Measurements from ENCODE around the gene CLHC1. TPM values are rescaled to one million over a fixed set of nuclear protein-coding genes. Genes with fewer than 3 reads are reported as not detected.

The CLHC1 gene
- total and polyA plus RNA-seq, 2 donors (not counting 3 experiments of a cell fraction or from before 2014, with no cell fraction given), result 2.4 to 12.3 TPM

- Histone ChIP-seq H3K9me1 (replicated peaks; ENCODE audit: control insufficient read depth, extremely low read depth, insufficient read depth, low read length) (no peaks in the 10 kb centered on the region), H3K27me3 (ENCODE audit: control insufficient read depth in 2 of 2, insufficient read depth in 2 of 2, low read length in 2 of 2) (no peaks in the 10 kb centered on the region), H3K9ac (replicated peaks; ENCODE audit: extremely low read depth, insufficient read depth, low read length) (no peak overlapping the region), H3K79me2 (ENCODE audit: control insufficient read depth, insufficient read depth, low read length) (no peaks in the 10 kb centered on the region), H3K4me2 (ENCODE audit: insufficient read depth, low read length) (peak overlapping the region; percentile 24), H2AFZ (ENCODE audit: low read depth, low read length) (no peak overlapping the region), H3K4me1 (ENCODE audit: control insufficient read depth, extremely low read depth, insufficient read depth, low read length) (peaks cover 18% of the 10 kb centered on the region), H3K36me3 (ENCODE audit: control insufficient read depth in 2 of 2, extremely low read depth in 1 of 2, insufficient read depth in 2 of 2, low read length in 2 of 2) (no peaks in the 10 kb centered on the region), H3K27ac (ENCODE audit: insufficient read depth, low read depth, low read length) (no peak overlapping the region), H3K9me3 (replicated peaks; ENCODE audit: control insufficient read depth, insufficient read depth, low read length) (no peaks in the 10 kb centered on the region), H3K4me3 (replicated peaks in 1 of 3; ENCODE audit: insufficient read depth in 1 of 3, low read depth in 1 of 3, low read length in 3 of 3) (no peak overlapping the region), H4K20me1 (replicated peaks; ENCODE audit: control insufficient read depth, extremely low read depth, insufficient read depth, low read length) (no peaks in the 10 kb centered on the region)
- intact Hi-C loops (cut with micrococcal nuclease), result no loop called here
- TF ChIP-seq GATA2 (IDR thresholded peaks at IDR 0.05; ENCODE audit: insufficient read depth, insufficient read length, low read depth, low read length) (peak; percentile 89), POLR2A (IDR thresholded peaks at IDR 0.05; ENCODE audit: low read depth, low read length) (no peak), FOS (IDR thresholded peaks at IDR 0.05; ENCODE audit: borderline replicate concordance, insufficient read depth, low read length) (peak; percentile 69), JUN (IDR thresholded peaks at IDR 0.05; ENCODE audit: borderline replicate concordance, insufficient read depth, insufficient read length, low read depth) (peak; percentile 6), MYC (IDR thresholded peaks at IDR 0.05; ENCODE audit: low read depth, low read length) (no peak), EZH2 (IDR thresholded peaks at IDR 0.05; ENCODE audit: borderline replicate concordance, low read depth, low read length, severe bottlenecking) (no peak), POLR2AphosphoS5 (IDR thresholded peaks at IDR 0.05; ENCODE audit: insufficient read depth, low read depth, low read length) (no peak)
- dilution Hi-C loops (cut with MboI; ENCODE audit: extremely low pct_ligation_motif_present, low sequenced_read_pairs), result no loop called here
- DNase-seq (ENCODE audit: low read depth, low spot score) (peak; percentile 85), FAIRE-seq (peak; percentile 75)
- ChIA-PET CTCF (interaction anchor here (0.7 to 1.7 kb wide), 3 partner anchors 15 to 90 kb away, joined by 3 to 4 read pairs (median 3); no protein-coding TSS in a partner anchor), POLR2A (no interaction called here)
- no TSS peak for BruUV-seq (replicated peaks)
Observed at GRCh38 chr2:55148269-55148668, 83.8 kb downstream of the CLHC1 start.

GRCh38 chr2:55147531-55147930 is 84.6 kb downstream of the CLHC1 start:
- dilution Hi-C loops (cut with MboI; ENCODE audit: extremely low pct_ligation_motif_present, low sequenced_read_pairs), result no loop called here
- Histone ChIP-seq H3K4me2 (ENCODE audit: insufficient read depth, low read length) (no peak overlapping the region), H3K9me3 (replicated peaks; ENCODE audit: control insufficient read depth, insufficient read depth, low read length) (no peaks in the 10 kb centered on the region), H3K79me2 (ENCODE audit: control insufficient read depth, insufficient read depth, low read length) (no peaks in the 10 kb centered on the region), H3K9ac (replicated peaks; ENCODE audit: extremely low read depth, insufficient read depth, low read length) (no peak overlapping the region), H2AFZ (ENCODE audit: low read depth, low read length) (no peak overlapping the region), H3K27me3 (ENCODE audit: control insufficient read depth in 2 of 2, insufficient read depth in 2 of 2, low read length in 2 of 2) (no peaks in the 10 kb centered on the region), H3K4me1 (ENCODE audit: control insufficient read depth, extremely low read depth, insufficient read depth, low read length) (peaks cover 18% of the 10 kb centered on the region), H4K20me1 (replicated peaks; ENCODE audit: control insufficient read depth, extremely low read depth, insufficient read depth, low read length) (no peaks in the 10 kb centered on the region), H3K4me3 (replicated peaks in 1 of 3; ENCODE audit: insufficient read depth in 1 of 3, low read depth in 1 of 3, low read length in 3 of 3) (no peak overlapping the region), H3K9me1 (replicated peaks; ENCODE audit: control insufficient read depth, extremely low read depth, insufficient read depth, low read length) (no peaks in the 10 kb centered on the region), H3K36me3 (ENCODE audit: control insufficient read depth in 2 of 2, extremely low read depth in 1 of 2, insufficient read depth in 2 of 2, low read length in 2 of 2) (no peaks in the 10 kb centered on the region), H3K27ac (ENCODE audit: insufficient read depth, low read depth, low read length) (no peak overlapping the region)
- ChIA-PET CTCF (interaction anchor here (0.7 to 1.7 kb wide), 3 partner anchors 16 to 90 kb away, joined by 3 to 4 read pairs (median 3); no protein-coding TSS in a partner anchor), POLR2A (no interaction called here)
- FAIRE-seq (no peak), DNase-seq (ENCODE audit: low read depth, low spot score) (no peak)
- TF ChIP-seq JUN (IDR thresholded peaks at IDR 0.05; ENCODE audit: borderline replicate concordance, insufficient read depth, insufficient read length, low read depth) (no peak), POLR2AphosphoS5 (IDR thresholded peaks at IDR 0.05; ENCODE audit: insufficient read depth, low read depth, low read length) (no peak), MAX (IDR thresholded peaks at IDR 0.05; ENCODE audit: insufficient read depth, insufficient read length) (no peak), POLR2A (IDR thresholded peaks at IDR 0.05; ENCODE audit: low read depth, low read length) (no peak), EZH2 (IDR thresholded peaks at IDR 0.05; ENCODE audit: borderline replicate concordance, low read depth, low read length, severe bottlenecking) (no peak), MYC (IDR thresholded peaks at IDR 0.05; ENCODE audit: low read depth, low read length) (no peak), GATA2 (IDR thresholded peaks at IDR 0.05; ENCODE audit: insufficient read depth, insufficient read length, low read depth, low read length) (no peak), FOS (IDR thresholded peaks at IDR 0.05; ENCODE audit: borderline replicate concordance, insufficient read depth, low read length) (no peak), CTCF (IDR thresholded peaks at IDR 0.05; ENCODE audit: extremely low read depth in 1 of 2, insufficient read depth in 1 of 2, low read depth in 1 of 2, low read length in 2 of 2) (no peak)
- intact Hi-C loops (cut with micrococcal nuclease), result no loop called here
- BruUV-seq (replicated peaks), result no TSS peak

Data from endothelial cell of umbilical vein (primary cell).